HUES48 (cell line): ENCODE results near the gene ZNF433.
"Not testable (repeated sequence)": the region's sequence is repeated elsewhere in the genome, so short reads cannot be mapped to it uniquely, and the experiment has no call there.

Experiments
- H3K27ac ChIP-seq: one replicate; pipeline ENCODE4 v1.7.0; 2013; ENCODE audit warnings: low read depth, low read length, inconsistent platforms
- H3K27me3 ChIP-seq: 2 replicates; pipeline ENCODE4 v1.6.1; 2013; ENCODE audit warnings: mild to moderate bottlenecking, low read length; ENCODE audit not compliant: control insufficient read depth, insufficient read depth
- H3K36me3 ChIP-seq: 2 replicates; pipeline ENCODE4 v1.6.1; 2013; ENCODE audit warnings: low read length; ENCODE audit not compliant: control insufficient read depth, insufficient read depth
- H3K4me1 ChIP-seq: 2 replicates; pipeline ENCODE4 v1.6.1; 2013; ENCODE audit warnings: mild to moderate bottlenecking, low read length; ENCODE audit not compliant: control insufficient read depth, insufficient read depth
- H3K4me3 ChIP-seq: 2 replicates; pipeline ENCODE4 v1.5.1; 2013; ENCODE audit warnings: mild to moderate bottlenecking, low read depth, low read length
- H3K9ac ChIP-seq: 2 replicates; pipeline ENCODE4 v1.6.1; 2013; ENCODE audit warnings: mild to moderate bottlenecking, low read depth, low read length, moderate library complexity
- H3K9me3 ChIP-seq: 2 replicates; pipeline ENCODE4 v1.6.1; 2013; ENCODE audit warnings: low read length; ENCODE audit not compliant: control insufficient read depth, insufficient read depth

The ZNF433 gene

GRCh38 chr19:12047868-12048267, 12.4 kb upstream of the ZNF433 start:
- H3K4me3 ChIP-seq, result no peak overlapping the region
- peaks cover 46% of the 10 kb centered on the region for H3K36me3 ChIP-seq
- H3K9ac ChIP-seq, result no peak overlapping the region
- no peaks in the 10 kb centered on the region for H3K27me3 ChIP-seq
- H3K9me3 ChIP-seq, result peaks cover 56% of the 10 kb centered on the region
- H3K4me1 ChIP-seq, result no peaks in the 10 kb centered on the region
- H3K27ac ChIP-seq, result no peak overlapping the region

- no peak overlapping the region for H3K9ac ChIP-seq
- H3K9me3 ChIP-seq, result peaks cover 71% of the 10 kb centered on the region
- peaks cover 59% of the 10 kb centered on the region for H3K36me3 ChIP-seq
- no peaks in the 10 kb centered on the region for H3K4me1 ChIP-seq
- no peaks in the 10 kb centered on the region for H3K27me3 ChIP-seq
- no peak overlapping the region for H3K27ac ChIP-seq
- H3K4me3 ChIP-seq, result peak overlapping the region; percentile 32; the same call in 1 of the 2 replicates
These were observed 8.4 kb upstream of the ZNF433 start for GRCh38 chr19:12043752-12044422.

DNA sequence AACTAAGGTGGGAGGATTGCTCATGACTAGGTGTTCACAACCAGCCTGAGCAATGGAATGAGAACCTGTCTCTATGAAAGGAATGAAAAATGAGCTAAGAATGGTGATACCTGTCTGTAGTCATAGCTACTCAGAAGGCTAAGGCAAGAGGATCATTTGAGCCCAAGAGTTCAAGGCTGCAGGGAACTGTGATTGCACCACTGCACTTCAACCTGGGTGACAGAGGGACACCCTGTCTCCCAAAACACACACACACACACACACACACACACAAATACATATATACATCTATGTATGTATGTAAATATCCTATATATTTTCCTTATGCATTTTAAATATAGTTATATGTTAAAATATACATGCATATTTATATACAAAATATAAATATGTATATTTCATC, 7.4 kb upstream of the ZNF433 start:
- H3K4me1 ChIP-seq, result no peaks in the 10 kb centered on the region
- H3K27me3 ChIP-seq, result no peaks in the 10 kb centered on the region
- no peak overlapping the region for H3K9ac ChIP-seq
- H3K27ac ChIP-seq, result no peak overlapping the region
- H3K4me3 ChIP-seq, result no peak overlapping the region
- peaks cover 64% of the 10 kb centered on the region for H3K9me3 ChIP-seq
- H3K36me3 ChIP-seq, result peaks cover 60% of the 10 kb centered on the region

DNA sequence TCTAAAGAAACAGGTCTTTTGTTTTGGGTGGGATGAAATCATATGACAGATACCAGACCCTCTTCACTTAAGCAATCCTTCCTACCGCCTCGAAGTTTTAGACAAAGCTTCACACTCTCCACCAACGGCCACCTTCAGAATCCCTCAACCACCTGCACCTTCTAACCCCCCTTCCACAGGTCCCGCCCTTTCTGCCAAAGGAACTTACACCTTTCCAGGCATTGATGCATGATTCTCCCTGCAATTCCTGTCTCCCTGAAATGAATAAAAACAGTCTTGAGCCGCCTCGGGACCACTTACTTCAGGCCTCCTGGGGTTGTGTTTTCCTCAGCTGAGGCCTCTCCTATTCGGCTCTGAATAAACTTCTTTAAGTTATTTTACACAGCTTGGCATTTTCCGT, 859 bp downstream of the ZNF433 start:
- peaks cover 13% of the 10 kb centered on the region; the same call in 1 of the 2 replicates for H3K4me1 ChIP-seq
- peaks cover 1% of the 10 kb centered on the region for H3K9me3 ChIP-seq
- H3K4me3 ChIP-seq, result peak overlapping the region; percentile 76
- peaks cover 9% of the 10 kb centered on the region for H3K27me3 ChIP-seq
- no peak overlapping the region for H3K27ac ChIP-seq
- H3K9ac ChIP-seq, result no peak overlapping the region
- peaks cover 6% of the 10 kb centered on the region; the same call in 1 of the 2 replicates for H3K36me3 ChIP-seq

DNA sequence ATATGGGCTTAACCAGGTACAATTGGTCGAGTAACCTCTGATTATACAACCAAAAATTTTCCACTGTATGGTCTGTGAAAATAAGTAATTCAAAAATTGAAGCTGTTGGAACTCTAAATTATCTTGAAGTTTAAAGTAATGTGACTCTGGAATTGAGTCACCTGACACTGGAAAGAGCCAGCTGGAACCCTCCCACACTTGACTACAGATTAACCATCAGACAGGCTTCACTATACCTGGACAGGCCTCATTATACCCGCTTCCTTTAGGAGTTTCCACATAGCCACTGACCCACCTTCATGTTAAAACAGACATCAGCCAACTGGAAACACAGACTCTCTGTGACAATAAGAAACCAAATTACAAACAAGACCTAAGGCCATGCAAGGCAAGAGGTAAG, 1.3 kb downstream of the ZNF433 start:
- no peak overlapping the region for H3K9ac ChIP-seq
- peak overlapping the region; percentile 76 for H3K4me3 ChIP-seq
- H3K9me3 ChIP-seq, result peaks cover 5% of the 10 kb centered on the region
- H3K4me1 ChIP-seq, result peaks cover 13% of the 10 kb centered on the region; the same call in 1 of the 2 replicates
- peaks cover 8% of the 10 kb centered on the region; the same call in 1 of the 2 replicates for H3K36me3 ChIP-seq
- no peak overlapping the region for H3K27ac ChIP-seq
- H3K27me3 ChIP-seq, result peaks cover 9% of the 10 kb centered on the region

DNA sequence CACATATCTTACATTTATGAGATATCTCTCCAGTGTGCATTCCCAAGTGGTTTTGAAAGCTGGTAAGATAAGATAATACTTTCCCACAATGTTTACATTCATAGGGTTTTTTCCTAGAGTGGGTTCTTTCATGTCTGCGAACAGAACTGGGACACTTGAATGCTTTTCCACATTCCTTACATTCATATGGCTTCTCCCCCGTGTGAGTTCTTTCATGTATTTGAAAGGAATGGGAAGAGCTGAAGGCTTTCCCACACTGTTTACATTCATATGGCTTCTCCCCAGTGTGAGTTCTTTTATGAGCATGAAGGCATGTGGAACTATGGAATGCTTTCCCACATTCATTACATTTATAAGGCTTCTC, 19.7 kb downstream of the ZNF433 start:
- Histone ChIP-seq H3K27ac (peak overlapping the region; percentile 59), H3K4me1 (no peaks in the 10 kb centered on the region), H3K27me3 (no peaks in the 10 kb centered on the region), H3K36me3 (peaks cover 51% of the 10 kb centered on the region), H3K9me3 (peaks cover 86% of the 10 kb centered on the region), H3K9ac (no peak overlapping the region), H3K4me3 (peak overlapping the region; percentile 29; the same call in 1 of the 2 replicates)

GRCh38 chr19:12015015-12015752, 20.3 kb downstream of the ZNF433 start:
- Histone ChIP-seq H3K4me3 (peak overlapping the region; percentile 29; the same call in 1 of the 2 replicates), H3K4me1 (no peaks in the 10 kb centered on the region), H3K9me3 (peaks cover 85% of the 10 kb centered on the region), H3K36me3 (peaks cover 51% of the 10 kb centered on the region), H3K27me3 (no peaks in the 10 kb centered on the region), H3K9ac (no peak overlapping the region), H3K27ac (no peak overlapping the region)

GRCh38 chr19:12000152-12000981, 35.1 kb downstream of the ZNF433 start:
- Histone ChIP-seq H3K27ac (no peak overlapping the region), H3K36me3 (peaks cover 11% of the 10 kb centered on the region; the same call in 1 of the 2 replicates), H3K4me1 (no peaks in the 10 kb centered on the region), H3K27me3 (no peaks in the 10 kb centered on the region), H3K9me3 (no peaks in the 10 kb centered on the region), H3K9ac (no peak overlapping the region), H3K4me3 (no peak overlapping the region)

DNA sequence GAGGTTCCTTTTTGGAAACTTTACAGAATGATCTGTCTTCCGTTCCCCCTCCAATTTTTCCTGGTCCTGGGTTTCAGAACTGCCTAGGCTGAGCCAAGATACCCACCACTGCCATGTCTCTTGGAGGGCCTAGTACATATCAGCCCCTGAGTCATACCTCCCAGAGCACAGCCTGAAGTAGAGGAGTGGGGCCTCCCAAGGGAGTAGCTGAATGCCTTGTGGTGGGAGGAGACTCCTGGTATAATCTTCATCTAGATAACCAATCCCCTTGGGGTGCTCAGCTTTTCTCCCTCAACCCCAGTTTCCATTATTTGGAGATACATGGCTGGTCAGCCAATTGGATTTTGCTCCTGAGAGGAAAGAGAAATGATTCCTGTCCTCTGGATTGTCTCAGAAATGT, 40.3 kb downstream of the ZNF433 start:
- H3K27ac ChIP-seq, result no peak overlapping the region
- H3K9ac ChIP-seq, result no peak overlapping the region
- no peaks in the 10 kb centered on the region for H3K4me1 ChIP-seq
- no peaks in the 10 kb centered on the region for H3K9me3 ChIP-seq
- H3K36me3 ChIP-seq, result peaks cover 6% of the 10 kb centered on the region; the same call in 1 of the 2 replicates
- H3K4me3 ChIP-seq, result no peak overlapping the region
- no peaks in the 10 kb centered on the region for H3K27me3 ChIP-seq

- not testable (repeated sequence) for H3K27ac ChIP-seq, H3K4me3 ChIP-seq, H3K27me3 ChIP-seq, H3K9me3 ChIP-seq, H3K9ac ChIP-seq, H3K4me1 ChIP-seq
- peaks cover 13% of the 10 kb centered on the region; the same call in 1 of the 2 replicates for H3K36me3 ChIP-seq
These were observed 43.6 kb downstream of the ZNF433 start for GRCh38 chr19:11991921-11992320.
